HepG2 (cell line): Measurements from ENCODE around the gene EEF2. TPM values are rescaled to one million over a fixed set of nuclear protein-coding genes. Genes with fewer than 3 reads are reported as not detected.

ENCODE experiments used
- ATAC-seq: fragments of 200-7000 bp; cut with Tn5 transposase; 3 replicates; pipeline ENCODE4 v1.9.1; 2020; ENCODE audit warnings: mild to moderate bottlenecking, moderate library complexity
- BruUV-seq: library from RNA; stranded (reverse); fragments of 400-500 nt; replicated peaks from 2 replicates; lab custom pipeline; 2021; lab: Mats Ljungman, UMichigan
- CTCF ChIA-PET: fragments of 300-600 bp; formaldehyde crosslinking; extraction: SDS; loops from one replicate; lab custom pipeline; 2021; ENCODE audit warnings: low total read pairs, inconsistent platforms, low intra/inter-chr PET ratio; lab: Yijun Ruan, JAX
- POLR2A ChIA-PET: fragments of 350-600 bp; sonication (Branson Sonifier 250); formaldehyde crosslinking; loops from one replicate; lab custom pipeline; 2020; ENCODE audit warnings: antibody characterized with exemption, inconsistent platforms; lab: Yijun Ruan, JAX
- DNase-seq: peaks from one replicate; pipeline ENCODE4 v3.0.0-alpha.2; 2015; ENCODE audit warnings: low spot score
- FAIRE-seq: peaks from 3 replicates; lab custom pipeline; 2011; peaks lifted over from hg19 to GRCh38; lab: Jason Lieb, UNC
- H2AFZ ChIP-seq: one replicate; pipeline ENCODE4 v1.6.1; 2011; ENCODE audit warnings: low read length, inconsistent platforms
- H3K27ac ChIP-seq: fragments of 300-600 bp; 3 replicates; pipeline ENCODE4 v1.8.0; 2011; ENCODE audit warnings: mixed run types, mild to moderate bottlenecking, mixed read lengths, low read length, inconsistent platforms; ENCODE audit not compliant: insufficient read depth; ENCODE audit errors: extremely low read length
- H3K27me3 ChIP-seq, 2 experiments: fragments of 200-600 bp in 1 of 2; 2 replicates in 1 of 2; 3 replicates in 1 of 2; pipeline versions ENCODE4 v1.6.0 to v1.8.0; 2011; ENCODE audit warnings: low read length in 2 of 2, mild to moderate bottlenecking in 2 of 2, moderate library complexity in 2 of 2, inconsistent platforms in 1 of 2; ENCODE audit not compliant: insufficient read depth in 2 of 2, control insufficient read depth in 1 of 2
- H3K36me3 ChIP-seq, 2 experiments: fragments of 200-600 bp in 1 of 2; replicated peaks in 1 of 2; 2 replicates in 1 of 2; 3 replicates in 1 of 2; pipeline versions ENCODE4 v1.5.1 to v1.8.0; 2011; ENCODE audit warnings: low read length in 2 of 2, inconsistent platforms in 1 of 2; ENCODE audit not compliant: insufficient read depth in 2 of 2, control insufficient read depth in 1 of 2
- H3K4me1 ChIP-seq: 2 replicates; pipeline ENCODE4 v1.5.1; 2012; ENCODE audit warnings: low read length, inconsistent platforms; ENCODE audit not compliant: insufficient read depth
- H3K4me2 ChIP-seq: 2 replicates; pipeline ENCODE4 v1.6.0; 2011; ENCODE audit warnings: low read depth, low read length, inconsistent platforms
- H3K4me3 ChIP-seq, 3 experiments: fragments of 200-600 bp in 1 of 3; sonication (generic), shearing (Covaris generic) in 1 of 3; replicated peaks in 1 of 3; 2 replicates each; pipeline ENCODE4 v1.5.1; 2011 to 2016; ENCODE audit warnings: low read length in 3 of 3, inconsistent platforms in 2 of 3, low read depth in 2 of 3, mild to moderate bottlenecking in 2 of 3, control low read depth in 1 of 3, mixed read lengths in 1 of 3; ENCODE audit not compliant: insufficient read depth in 1 of 3
- H3K79me2 ChIP-seq: one replicate; pipeline ENCODE4 v1.6.1; 2011; ENCODE audit warnings: low read length, inconsistent platforms; ENCODE audit not compliant: insufficient read depth
- H3K9ac ChIP-seq: 2 replicates; pipeline ENCODE4 v1.6.0; 2011; ENCODE audit warnings: mild to moderate bottlenecking, low read depth, low read length, inconsistent platforms; ENCODE audit not compliant: insufficient read depth
- H3K9me3 ChIP-seq: 2 replicates; pipeline ENCODE4 v1.5.1; 2012; ENCODE audit warnings: mild to moderate bottlenecking, low read length
- H4K20me1 ChIP-seq: 2 replicates; pipeline ENCODE4 v1.6.0; 2011; ENCODE audit warnings: inconsistent platforms, mild to moderate bottlenecking, low read length, moderate library complexity; ENCODE audit not compliant: insufficient read depth
- ARID4A ChIP-seq: sonication (generic); formaldehyde crosslinking; IDR thresholded peaks from 2 replicates; pipeline ENCODE4 v1.5.0; 2020; ENCODE audit warnings: mild to moderate bottlenecking, missing genetic modification reagents, borderline replicate concordance
- POLR2G ChIP-seq: fragments of 200-400 bp; formaldehyde crosslinking; IDR thresholded peaks from 2 replicates; pipeline ENCODE4 v1.6.1; 2018; ENCODE audit warnings: mild to moderate bottlenecking, low read depth, low read length, moderate library complexity
- RBM22 ChIP-seq: fragments of 200-400 bp; formaldehyde crosslinking; optimal IDR thresholded peaks from 2 replicates; pipeline ENCODE3; 2017; ENCODE audit warnings: mild to moderate bottlenecking, low read length, moderate library complexity
- SRSF1 ChIP-seq: fragments of 200-400 bp; formaldehyde crosslinking; optimal IDR thresholded peaks from 2 replicates; pipeline ENCODE3; 2017; ENCODE audit warnings: mild to moderate bottlenecking, low read depth, low read length, moderate library complexity
- WGBS: methylation state at CpG from one replicate; pipeline ENCODE4 v1.1.6; 2017; ENCODE audit warnings: low lambda C conversion rate; 5-methylcytosine and 5-hydroxymethylcytosine counted together
- in situ Hi-C: cut with HindIII; loops from 2 replicates; pipeline ENCODE4 v1.10.0; 2017; ENCODE audit warnings: low pct_unique_long_range_greater_than_20kb; ENCODE audit not compliant: extremely low pct_ligation_motif_present
- intact Hi-C: fragments of 100-400 bp; cut with micrococcal nuclease; formaldehyde crosslinking; loops from one replicate; pipeline ENCODE4 v1.10.0; 2022; ENCODE audit not compliant: unreplicated experiment
- polyA plus RNA-seq, 8 experiments: library from polyadenylated mRNA; depleted of rRNA in 3 of 8; stranded (reverse) in 7 of 8; unstranded in 1 of 8; fragments of >200 nt; fragmentation: Illumina TruSeq in 4 of 8; extraction: Trizol in 4 of 8; gene quantifications; 2 replicates each; pipeline versions ENCODE4 v1.2.1 to v1.2.3, GENCODE V29; 2011 to 2016; ENCODE audit warnings: low read depth in 4 of 8, missing spikeins in 1 of 8, mixed read lengths in 1 of 8; ENCODE audit not compliant: insufficient read depth in 1 of 8
- total RNA-seq, 5 experiments: library from RNA; depleted of rRNA; stranded (reverse); fragments of >200 nt; fragmentation: Illumina TruSeq; extraction: Trizol; gene quantifications; 2 replicates each; pipeline ENCODE4 v1.2.3, GENCODE V29; 2016; ENCODE audit warnings: low read depth in 1 of 5
- TF ChIP-seq, protein P1 (sequence below), 2 experiments: IDR thresholded peaks; 2 replicates each; pipeline ENCODE4 v1.6.1; 2011 to 2012; ENCODE audit warnings: low read length in 2 of 2, borderline replicate concordance in 1 of 2, low read depth in 1 of 2, mild to moderate bottlenecking in 1 of 2, moderate library complexity in 1 of 2

The EEF2 gene
- total and polyA plus RNA-seq, 2 of the 13 experiments (the other 11 are each of a cell fraction or from before 2014, with no cell fraction given), result 1,441 to 1,777 TPM

- Histone ChIP-seq H4K20me1 (peaks cover 85% of the 10 kb centered on the region), H3K36me3 (peaks cover 69 to 80% of the 10 kb centered on the region in 2 experiments), H3K9me3 (no peaks in the 10 kb centered on the region), H3K4me3 (no peak overlapping the region), H3K27me3 (no peaks in the 10 kb centered on the region; a peak in 1 of 5 replicates), H3K79me2 (peaks cover 50% of the 10 kb centered on the region), H3K4me2 (no peak overlapping the region), H3K4me1 (peaks cover 45% of the 10 kb centered on the region), H3K27ac (no peak overlapping the region), H2AFZ (no peak overlapping the region), H3K9ac (no peak overlapping the region)
- POLR2A ChIA-PET, result interaction anchor here (7.4 kb wide), 1 partner anchor 10 kb away, joined by 118 read pairs; the partner anchor contains the start of gene DAPK3
- CTCF ChIA-PET, result no interaction called here
- ATAC-seq (no peak), DNase-seq (no peak), FAIRE-seq (no peak)
- WGBS, result 96% methylated on average over 10 of the region's 10 CpGs
- BruUV-seq, result no TSS peak
- TF ChIP-seq SRSF1 (peak; percentile 20), ARID4A (CRISPR knock-in tag) (peak; percentile 20; the same call in 1 of the 2 replicates), RBM22 (peak; percentile 11), POLR2G (peak; percentile 28)
- TF ChIP-seq, protein P1, sequence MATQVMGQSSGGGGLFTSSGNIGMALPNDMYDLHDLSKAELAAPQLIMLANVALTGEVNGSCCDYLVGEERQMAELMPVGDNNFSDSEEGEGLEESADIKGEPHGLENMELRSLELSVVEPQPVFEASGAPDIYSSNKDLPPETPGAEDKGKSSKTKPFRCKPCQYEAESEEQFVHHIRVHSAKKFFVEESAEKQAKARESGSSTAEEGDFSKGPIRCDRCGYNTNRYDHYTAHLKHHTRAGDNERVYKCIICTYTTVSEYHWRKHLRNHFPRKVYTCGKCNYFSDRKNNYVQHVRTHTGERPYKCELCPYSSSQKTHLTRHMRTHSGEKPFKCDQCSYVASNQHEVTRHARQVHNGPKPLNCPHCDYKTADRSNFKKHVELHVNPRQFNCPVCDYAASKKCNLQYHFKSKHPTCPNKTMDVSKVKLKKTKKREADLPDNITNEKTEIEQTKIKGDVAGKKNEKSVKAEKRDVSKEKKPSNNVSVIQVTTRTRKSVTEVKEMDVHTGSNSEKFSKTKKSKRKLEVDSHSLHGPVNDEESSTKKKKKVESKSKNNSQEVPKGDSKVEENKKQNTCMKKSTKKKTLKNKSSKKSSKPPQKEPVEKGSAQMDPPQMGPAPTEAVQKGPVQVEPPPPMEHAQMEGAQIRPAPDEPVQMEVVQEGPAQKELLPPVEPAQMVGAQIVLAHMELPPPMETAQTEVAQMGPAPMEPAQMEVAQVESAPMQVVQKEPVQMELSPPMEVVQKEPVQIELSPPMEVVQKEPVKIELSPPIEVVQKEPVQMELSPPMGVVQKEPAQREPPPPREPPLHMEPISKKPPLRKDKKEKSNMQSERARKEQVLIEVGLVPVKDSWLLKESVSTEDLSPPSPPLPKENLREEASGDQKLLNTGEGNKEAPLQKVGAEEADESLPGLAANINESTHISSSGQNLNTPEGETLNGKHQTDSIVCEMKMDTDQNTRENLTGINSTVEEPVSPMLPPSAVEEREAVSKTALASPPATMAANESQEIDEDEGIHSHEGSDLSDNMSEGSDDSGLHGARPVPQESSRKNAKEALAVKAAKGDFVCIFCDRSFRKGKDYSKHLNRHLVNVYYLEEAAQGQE (IDR thresholded peaks at IDR 0.05; ENCODE audit: borderline replicate concordance in 1 of 2, low read depth in 1 of 2, low read length in 2 of 2), result no peak
- intact Hi-C loops (no loop called here), in situ Hi-C loops (no loop called here)
These were observed 3.9 kb downstream of the EEF2 start for GRCh38 chr19:3981373-3981735.
